NCI-H82 (cell line): ENCODE data around the gene RPL36A.
A peak's percentile ranks its signal among the peaks of the same experiment; 100 is the strongest.

Source experiments
- DNase-seq: peaks from one replicate; lab custom pipeline; 2025; lab: John Stamatoyannopoulos, UW

RPL36A gene

GRCh38 chrX:101390664-101391525 lies at the start of gene RPL36A:
Gene RPL36A (plus strand): TSS chrX:101391011. CDS start chrX:101391044, 33 bp downstream.
- DNase-seq: peak; percentile 98

GRCh38 chrX:101347859-101348451 lies 42.9 kb upstream of the RPL36A start:
- no peak for DNase-seq

- peak; percentile 87 for DNase-seq
These were observed 42.2 kb upstream of the RPL36A start, which contains the start of gene TIMM8A for GRCh38 chrX:101348452-101349192. Gene TIMM8A (minus strand): TSS chrX:101348742. CDS start chrX:101348664, 78 bp downstream.

GRCh38 chrX:101349193-101349562 lies 41.6 kb upstream of the RPL36A start:
- DNase-seq: no peak

GRCh38 chrX:101357166-101357795 lies 33.5 kb upstream of the RPL36A start:
- peak; percentile 27 for DNase-seq

GRCh38 chrX:101359966-101360365 lies 30.8 kb upstream of the RPL36A start:
- no peak for DNase-seq

- DNase-seq: no peak
These were observed 30.4 kb upstream of the RPL36A start for GRCh38 chrX:101360390-101360789.

GRCh38 chrX:101362116-101362515 lies 28.7 kb upstream of the RPL36A start:
- no peak for DNase-seq

GRCh38 chrX:101362757-101363156 lies 28.1 kb upstream of the RPL36A start:
- no peak for DNase-seq

GRCh38 chrX:101365301-101365795 lies 25.5 kb upstream of the RPL36A start:
- no peak for DNase-seq

GRCh38 chrX:101368800-101369199 lies 22.0 kb upstream of the RPL36A start:
- DNase-seq: no peak

GRCh38 chrX:101369687-101370086 lies 21.1 kb upstream of the RPL36A start:
- DNase-seq: no peak

GRCh38 chrX:101370888-101371504 lies 19.8 kb upstream of the RPL36A start:
- no peak for DNase-seq

GRCh38 chrX:101377547-101377946 lies 13.3 kb upstream of the RPL36A start:
- DNase-seq: no peak

GRCh38 chrX:101383679-101384205 lies 7.1 kb upstream of the RPL36A start:
- no peak for DNase-seq

- DNase-seq: no peak
These were observed 5.7 kb upstream of the RPL36A start for GRCh38 chrX:101385026-101385684.

- DNase-seq: no peak
These were observed 4.8 kb upstream of the RPL36A start, which contains the start of gene BTK for GRCh38 chrX:101385795-101386541. Gene BTK (minus strand): TSS chrX:101386191. CDS start chrX:101375284, 10,907 bp downstream.

- DNase-seq: no peak
These were observed 4.3 kb upstream of the RPL36A start for GRCh38 chrX:101386542-101386885.

- DNase-seq: no peak
These were observed 2.2 kb upstream of the RPL36A start for GRCh38 chrX:101388604-101389003.

- no peak for DNase-seq
These were observed 1.0 kb downstream of the RPL36A start for GRCh38 chrX:101391831-101392230.
